ENCODE results near the gene ROCK2.

DNA sequence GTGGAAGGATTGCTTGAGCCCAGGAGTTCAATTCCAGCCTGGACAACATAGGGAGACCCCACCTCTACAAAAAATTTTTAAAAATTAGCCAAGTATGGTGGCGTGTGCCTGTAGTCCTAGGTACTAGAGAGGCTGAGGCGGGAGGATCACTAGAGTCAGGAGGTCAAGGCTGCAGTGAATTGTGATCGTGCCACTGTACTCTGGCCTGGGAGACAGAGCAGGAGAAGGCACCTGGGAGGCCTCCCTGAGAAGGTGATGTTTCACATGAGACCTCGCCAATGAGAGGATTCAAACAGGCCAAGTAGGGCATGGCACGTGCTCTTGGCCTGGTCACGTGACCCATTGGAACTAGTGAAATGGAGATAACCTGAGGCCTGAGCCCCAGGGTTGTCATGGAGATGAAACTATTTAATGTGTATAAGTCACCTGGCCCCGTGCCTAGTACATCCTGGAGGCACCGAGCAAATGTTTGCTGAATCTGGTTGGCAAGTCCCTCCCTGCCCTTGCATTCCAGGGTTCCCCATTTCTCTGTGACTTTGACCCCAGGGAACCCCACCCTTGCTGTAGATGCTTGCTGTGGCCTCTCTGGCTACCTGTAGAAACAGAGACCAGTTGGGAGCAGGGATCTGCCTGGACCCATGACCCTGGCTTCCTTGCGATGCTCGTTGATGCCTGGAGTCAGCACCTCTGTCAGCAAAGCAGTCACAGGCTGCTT is 26.1 kb upstream of the ROCK2 start:
- peak; percentile 83 for TF ChIP-seq ZNF629 (CRISPR knock-in tag; conservative IDR thresholded peaks at IDR 0.05)
- TF ChIP-seq, protein P1, sequence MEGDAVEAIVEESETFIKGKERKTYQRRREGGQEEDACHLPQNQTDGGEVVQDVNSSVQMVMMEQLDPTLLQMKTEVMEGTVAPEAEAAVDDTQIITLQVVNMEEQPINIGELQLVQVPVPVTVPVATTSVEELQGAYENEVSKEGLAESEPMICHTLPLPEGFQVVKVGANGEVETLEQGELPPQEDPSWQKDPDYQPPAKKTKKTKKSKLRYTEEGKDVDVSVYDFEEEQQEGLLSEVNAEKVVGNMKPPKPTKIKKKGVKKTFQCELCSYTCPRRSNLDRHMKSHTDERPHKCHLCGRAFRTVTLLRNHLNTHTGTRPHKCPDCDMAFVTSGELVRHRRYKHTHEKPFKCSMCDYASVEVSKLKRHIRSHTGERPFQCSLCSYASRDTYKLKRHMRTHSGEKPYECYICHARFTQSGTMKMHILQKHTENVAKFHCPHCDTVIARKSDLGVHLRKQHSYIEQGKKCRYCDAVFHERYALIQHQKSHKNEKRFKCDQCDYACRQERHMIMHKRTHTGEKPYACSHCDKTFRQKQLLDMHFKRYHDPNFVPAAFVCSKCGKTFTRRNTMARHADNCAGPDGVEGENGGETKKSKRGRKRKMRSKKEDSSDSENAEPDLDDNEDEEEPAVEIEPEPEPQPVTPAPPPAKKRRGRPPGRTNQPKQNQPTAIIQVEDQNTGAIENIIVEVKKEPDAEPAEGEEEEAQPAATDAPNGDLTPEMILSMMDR (CRISPR knock-in tag; IDR thresholded peaks at IDR 0.05): no peak
- no peak for TF ChIP-seq ZNF383 (CRISPR knock-in tag; IDR thresholded peaks at IDR 0.05; ENCODE audit: borderline replicate concordance)
- TF ChIP-seq ZBTB34 (CRISPR knock-in tag; IDR thresholded peaks at IDR 0.05): peak; percentile 94
- TF ChIP-seq, protein P2, sequence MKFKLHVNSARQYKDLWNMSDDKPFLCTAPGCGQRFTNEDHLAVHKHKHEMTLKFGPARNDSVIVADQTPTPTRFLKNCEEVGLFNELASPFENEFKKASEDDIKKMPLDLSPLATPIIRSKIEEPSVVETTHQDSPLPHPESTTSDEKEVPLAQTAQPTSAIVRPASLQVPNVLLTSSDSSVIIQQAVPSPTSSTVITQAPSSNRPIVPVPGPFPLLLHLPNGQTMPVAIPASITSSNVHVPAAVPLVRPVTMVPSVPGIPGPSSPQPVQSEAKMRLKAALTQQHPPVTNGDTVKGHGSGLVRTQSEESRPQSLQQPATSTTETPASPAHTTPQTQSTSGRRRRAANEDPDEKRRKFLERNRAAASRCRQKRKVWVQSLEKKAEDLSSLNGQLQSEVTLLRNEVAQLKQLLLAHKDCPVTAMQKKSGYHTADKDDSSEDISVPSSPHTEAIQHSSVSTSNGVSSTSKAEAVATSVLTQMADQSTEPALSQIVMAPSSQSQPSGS (CRISPR knock-in tag; IDR thresholded peaks at IDR 0.05): peak; percentile 91
- TF ChIP-seq ZNF350 (CRISPR knock-in tag; IDR thresholded peaks at IDR 0.05; ENCODE audit: borderline replicate concordance, low read depth): peak; percentile 89
- TF ChIP-seq POLR2A (IDR thresholded peaks at IDR 0.05; ENCODE audit: insufficient read depth in 1 of 2, low read depth in 2 of 2, low read length in 2 of 2): no peak; a peak in 1 of 4 replicates
- TF ChIP-seq SKIL (CRISPR knock-in tag; IDR thresholded peaks at IDR 0.05; ENCODE audit: borderline replicate concordance): peak; percentile 62; the same call in 1 of the 2 replicates
- peak; percentile 41 for TF ChIP-seq RAD21 (CRISPR knock-in tag; IDR thresholded peaks at IDR 0.05)
- no peak for TF ChIP-seq POLR2AphosphoS5 (IDR thresholded peaks at IDR 0.05; ENCODE audit: low read depth, low read length)
- no peak for TF ChIP-seq ZNF562 (CRISPR knock-in tag; IDR thresholded peaks at IDR 0.05; ENCODE audit: borderline replicate concordance)

All from HepG2 (cell line).